Hepatocyte (in vitro differentiated cells): ENCODE data around the gene POLA2. TPM values are rescaled to one million over a fixed set of nuclear protein-coding genes. Genes with fewer than 3 reads are reported as not detected.
"Not testable (repeated sequence)": the region's sequence is repeated elsewhere in the genome, so short reads cannot be mapped to it uniquely, and the experiment has no call there.

Experiments
- DNase-seq: peaks from one replicate; pipeline ENCODE4 v3.0.0-alpha.2; 2016; ENCODE audit warnings: low spot score
- H2AFZ ChIP-seq: fragments of 200-600 bp; sonication (generic); 2 replicates; pipeline ENCODE4 v1.6.0; 2016; ENCODE audit warnings: antibody characterized with exemption, mild to moderate bottlenecking
- H3K27ac ChIP-seq: fragments of 200-600 bp; sonication (generic); 2 replicates; pipeline ENCODE4 v1.5.1; 2016; ENCODE audit warnings: mild to moderate bottlenecking
- H3K27me3 ChIP-seq: fragments of 200-600 bp; sonication (generic); 2 replicates; pipeline ENCODE4 v1.6.1; 2016
- H3K36me3 ChIP-seq: fragments of 200-600 bp; sonication (generic); replicated peaks from 2 replicates; pipeline ENCODE4 v1.5.1; 2016; ENCODE audit warnings: low read depth; ENCODE audit not compliant: insufficient read depth
- H3K4me1 ChIP-seq: fragments of 200-600 bp; sonication (generic); 2 replicates; pipeline ENCODE4 v1.5.1; 2016; ENCODE audit warnings: mild to moderate bottlenecking, moderate library complexity; ENCODE audit not compliant: insufficient read depth
- H3K4me2 ChIP-seq: fragments of 200-600 bp; sonication (generic); 2 replicates; pipeline ENCODE4 v1.6.0; 2016
- H3K4me3 ChIP-seq: fragments of 200-600 bp; sonication (generic); 2 replicates; pipeline ENCODE4 v1.5.1; 2016; ENCODE audit warnings: mild to moderate bottlenecking
- H3K79me2 ChIP-seq: fragments of 200-600 bp; sonication (generic); 2 replicates; pipeline ENCODE4 v1.6.0; 2017; ENCODE audit warnings: mild to moderate bottlenecking
- H3K9me2 ChIP-seq: fragments of 200-600 bp; sonication (generic); replicated peaks from 2 replicates; pipeline ENCODE4 v1.6.0; 2017; ENCODE audit warnings: mild to moderate bottlenecking; ENCODE audit not compliant: insufficient read depth
- H3K9me3 ChIP-seq: fragments of 200-600 bp; sonication (generic); 2 replicates; pipeline ENCODE4 v1.5.1; 2016; ENCODE audit warnings: low read depth, mild to moderate bottlenecking
- H4K20me1 ChIP-seq: fragments of 200-600 bp; sonication (generic); 2 replicates; pipeline ENCODE4 v1.6.0; 2016; ENCODE audit warnings: mild to moderate bottlenecking; ENCODE audit not compliant: insufficient read depth, poor library complexity, severe bottlenecking
- EZH2 ChIP-seq: fragments of 200-600 bp; sonication (generic); IDR thresholded peaks from 2 replicates; pipeline ENCODE4 v1.6.1; 2016; ENCODE audit warnings: antibody characterized with exemption, mild to moderate bottlenecking, borderline replicate concordance
- EZH2phosphoT487 ChIP-seq: fragments of 200-600 bp; sonication (generic); IDR thresholded peaks from one replicate; pipeline ENCODE4 v1.6.1; 2018; ENCODE audit warnings: antibody characterized with exemption, mild to moderate bottlenecking, low read depth, moderate library complexity; ENCODE audit not compliant: unreplicated experiment, severe bottlenecking
- WGBS: methylation state at CpG from one replicate; pipeline ENCODE4 v1.1.6; 2016; ENCODE audit warnings: low lambda C conversion rate; ENCODE audit errors: missing lambda C conversion rate; 5-methylcytosine and 5-hydroxymethylcytosine counted together
- polyA plus RNA-seq: library from polyadenylated mRNA; unstranded; fragments of >200 nt; fragmentation: Nextera tagmentation; extraction: Ambion mirVana; gene quantifications from 2 replicates; pipeline ENCODE4 v1.2.1, GENCODE V29; 2016
- total RNA-seq: library from RNA; depleted of rRNA; stranded (reverse); fragments of >200 nt; gene quantifications from 2 replicates; pipeline ENCODE4 v1.2.3, GENCODE V29; 2014
- TF ChIP-seq, protein P1 (sequence below): fragments of 200-600 bp; sonication (generic); IDR thresholded peaks from 2 replicates; pipeline ENCODE4 v1.5.1; 2016; ENCODE audit warnings: antibody characterized with exemption, mild to moderate bottlenecking; ENCODE audit not compliant: poor library complexity

POLA2 gene
- total and polyA plus RNA-seq, 2 experiments from 2014 or later, result 2.5 to 8.0 TPM

DNA sequence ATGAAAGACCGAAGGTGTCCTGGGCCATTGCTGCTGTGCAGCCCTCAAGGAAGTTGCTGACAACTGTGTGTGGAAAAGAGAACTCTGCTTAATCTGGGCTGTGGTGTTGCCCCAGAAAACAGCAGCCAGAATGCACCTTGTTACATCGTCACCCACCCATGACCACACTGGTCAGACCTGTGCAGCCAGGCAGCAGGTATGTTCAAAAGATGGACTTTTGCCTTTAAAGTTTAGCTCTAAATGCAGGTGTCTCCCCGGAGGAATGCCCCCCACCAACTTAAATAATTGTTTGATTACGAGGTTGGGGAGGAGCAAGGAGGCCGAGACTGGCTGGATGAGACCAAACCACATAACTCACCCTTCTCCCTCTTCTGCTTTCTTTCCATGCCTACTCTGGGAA is 15.3 kb upstream of the POLA2 start:
- Histone ChIP-seq H3K9me2 (no peaks in the 10 kb centered on the region), H3K4me3 (no peak overlapping the region), H3K9me3 (no peaks in the 10 kb centered on the region), H3K27me3 (no peaks in the 10 kb centered on the region), H3K4me2 (no peak overlapping the region), H3K27ac (peak overlapping the region; percentile 70), H2AFZ (no peak overlapping the region), H4K20me1 (no peaks in the 10 kb centered on the region), H3K36me3 (no peaks in the 10 kb centered on the region), H3K79me2 (no peaks in the 10 kb centered on the region), H3K4me1 (peaks cover 3% of the 10 kb centered on the region)
- TF ChIP-seq EZH2phosphoT487 (no peak), EZH2 (no peak)
- TF ChIP-seq, protein P1, sequence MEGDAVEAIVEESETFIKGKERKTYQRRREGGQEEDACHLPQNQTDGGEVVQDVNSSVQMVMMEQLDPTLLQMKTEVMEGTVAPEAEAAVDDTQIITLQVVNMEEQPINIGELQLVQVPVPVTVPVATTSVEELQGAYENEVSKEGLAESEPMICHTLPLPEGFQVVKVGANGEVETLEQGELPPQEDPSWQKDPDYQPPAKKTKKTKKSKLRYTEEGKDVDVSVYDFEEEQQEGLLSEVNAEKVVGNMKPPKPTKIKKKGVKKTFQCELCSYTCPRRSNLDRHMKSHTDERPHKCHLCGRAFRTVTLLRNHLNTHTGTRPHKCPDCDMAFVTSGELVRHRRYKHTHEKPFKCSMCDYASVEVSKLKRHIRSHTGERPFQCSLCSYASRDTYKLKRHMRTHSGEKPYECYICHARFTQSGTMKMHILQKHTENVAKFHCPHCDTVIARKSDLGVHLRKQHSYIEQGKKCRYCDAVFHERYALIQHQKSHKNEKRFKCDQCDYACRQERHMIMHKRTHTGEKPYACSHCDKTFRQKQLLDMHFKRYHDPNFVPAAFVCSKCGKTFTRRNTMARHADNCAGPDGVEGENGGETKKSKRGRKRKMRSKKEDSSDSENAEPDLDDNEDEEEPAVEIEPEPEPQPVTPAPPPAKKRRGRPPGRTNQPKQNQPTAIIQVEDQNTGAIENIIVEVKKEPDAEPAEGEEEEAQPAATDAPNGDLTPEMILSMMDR, result no peak
- DNase-seq, result no peak
- 59% methylated on average over 5 of the region's 5 CpGs for WGBS

DNA sequence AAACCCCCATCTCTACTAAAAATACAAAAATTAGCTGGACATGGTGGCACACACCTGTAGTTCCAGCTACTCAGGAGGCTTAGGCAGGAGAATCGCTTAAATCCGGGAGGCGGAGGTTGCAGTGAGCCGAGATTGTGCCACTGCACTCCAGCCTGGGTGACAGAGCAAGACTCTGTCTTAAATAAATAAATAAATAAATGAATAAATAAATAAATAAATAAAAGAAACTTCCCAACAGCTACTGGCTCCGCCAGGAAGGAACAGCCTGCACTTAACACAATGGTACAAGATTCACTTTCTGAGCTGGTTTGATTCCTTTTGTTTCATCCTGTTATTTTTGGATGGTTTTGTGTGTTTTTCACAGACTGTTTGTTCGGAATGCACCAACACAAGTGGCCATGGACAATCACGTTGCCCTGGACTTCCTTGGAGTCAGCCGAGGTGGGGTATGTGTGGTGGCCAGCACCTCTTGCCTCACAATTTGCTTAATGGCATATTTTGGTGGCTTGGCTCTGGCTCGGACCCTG is 13.5 kb upstream of the POLA2 start:
- not testable (repeated sequence) for H3K9me3 ChIP-seq, H3K9me2 ChIP-seq, H3K4me2 ChIP-seq, DNase-seq, H2AFZ ChIP-seq, H3K27me3 ChIP-seq, H3K79me2 ChIP-seq, H3K36me3 ChIP-seq, H3K27ac ChIP-seq, H3K4me3 ChIP-seq, H3K4me1 ChIP-seq, H4K20me1 ChIP-seq
- WGBS, result 93% methylated on average over 8 of the region's 9 CpGs

DNA sequence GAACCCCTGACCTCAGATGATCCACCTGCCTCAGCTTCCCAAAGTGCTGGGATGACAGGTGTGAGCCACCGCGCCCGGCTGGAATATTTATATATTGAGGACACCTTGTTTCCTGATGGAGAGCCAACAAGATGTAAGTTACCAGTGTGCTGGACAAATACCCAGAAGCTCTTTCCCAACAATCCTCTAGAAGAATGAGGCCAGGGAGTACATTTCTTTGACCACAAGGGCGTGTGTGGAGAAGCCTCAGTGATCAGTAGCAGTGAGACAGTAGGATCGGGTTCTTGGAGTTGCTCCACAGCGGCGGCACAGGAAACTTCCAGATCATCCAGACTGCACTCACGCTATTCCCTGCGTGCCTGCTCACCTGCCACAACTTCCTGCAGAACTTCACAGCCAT is 10.3 kb upstream of the POLA2 start:
- H3K79me2 ChIP-seq, result no peaks in the 10 kb centered on the region

DNA sequence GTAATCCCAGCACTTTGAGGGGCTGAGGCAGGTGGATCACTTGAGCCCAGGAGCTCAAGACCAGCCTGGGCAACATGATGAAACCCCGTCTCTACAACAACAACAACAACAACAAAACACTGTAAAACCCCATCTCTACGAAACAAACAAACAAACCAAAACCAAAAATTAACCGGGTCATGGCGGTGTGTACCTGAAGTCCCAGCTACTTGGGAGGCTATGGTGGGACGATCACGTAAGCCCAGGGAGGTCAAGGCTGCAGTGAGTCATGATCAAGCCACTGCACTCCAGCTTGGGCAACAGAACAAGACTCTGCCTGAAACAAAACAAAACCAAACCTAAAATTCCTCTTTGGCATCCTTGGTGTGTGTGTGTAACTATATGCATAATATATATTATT is 7.0 kb upstream of the POLA2 start:
- H3K4me3 ChIP-seq, result no peak overlapping the region
- no peaks in the 10 kb centered on the region for H3K27me3 ChIP-seq
- no peaks in the 10 kb centered on the region for H3K79me2 ChIP-seq
- 94% methylated on average over 6 of the region's 6 CpGs for WGBS
- no peak overlapping the region for H3K27ac ChIP-seq
- TF ChIP-seq, protein P1, result no peak
- TF ChIP-seq EZH2phosphoT487, result no peak
- no peak for TF ChIP-seq EZH2
- H3K9me2 ChIP-seq, result no peaks in the 10 kb centered on the region
- no peaks in the 10 kb centered on the region for H4K20me1 ChIP-seq
- DNase-seq, result no peak
- H3K4me2 ChIP-seq, result no peak overlapping the region
- H3K9me3 ChIP-seq, result no peaks in the 10 kb centered on the region
- no peak overlapping the region for H2AFZ ChIP-seq
- no peaks in the 10 kb centered on the region for H3K4me1 ChIP-seq
- no peaks in the 10 kb centered on the region for H3K36me3 ChIP-seq

More for the DNA sequence above, 10.3 kb upstream of the POLA2 start:
- H3K9me2 ChIP-seq, result no peaks in the 10 kb centered on the region
- H3K4me1 ChIP-seq, result no peaks in the 10 kb centered on the region
- WGBS, result 93% methylated on average over 9 of the region's 9 CpGs
- DNase-seq, result no peak
- no peak for TF ChIP-seq EZH2
- no peak for TF ChIP-seq EZH2phosphoT487
- TF ChIP-seq, protein P1, result no peak
- no peaks in the 10 kb centered on the region for H3K27me3 ChIP-seq
- no peak overlapping the region for H3K4me3 ChIP-seq
- no peaks in the 10 kb centered on the region for H3K36me3 ChIP-seq
- no peaks in the 10 kb centered on the region for H4K20me1 ChIP-seq
- no peaks in the 10 kb centered on the region for H3K9me3 ChIP-seq
- H2AFZ ChIP-seq, result no peak overlapping the region
- no peak overlapping the region for H3K27ac ChIP-seq
- no peak overlapping the region for H3K4me2 ChIP-seq
